K562 (cell line): Measurements from ENCODE around the gene IFIT2. TPM values are rescaled to one million over a fixed set of nuclear protein-coding genes. Genes with fewer than 3 reads are reported as not detected.

Experiments
- ARID4B ChIP-seq: sonication (generic); formaldehyde crosslinking; IDR thresholded peaks from 2 replicates; pipeline ENCODE4 v1.8.0; 2022; ENCODE audit warnings: mild to moderate bottlenecking, missing genetic modification reagents
- ASH1L ChIP-seq: fragments of 450-650 bp; IDR thresholded peaks from 2 replicates; pipeline ENCODE4 v1.6.1; 2018; ENCODE audit warnings: borderline replicate concordance, mild to moderate bottlenecking, low read depth; ENCODE audit not compliant: partially characterized antibody
- EP300 ChIP-seq: IDR thresholded peaks from 2 replicates; pipeline ENCODE4 v1.6.1; 2012; ENCODE audit warnings: low read length, improper control_type of control experiment
- FOXO4 ChIP-seq: fragments of 450-650 bp; formaldehyde crosslinking; IDR thresholded peaks from 2 replicates; pipeline ENCODE4 v1.4.0; 2020; ENCODE audit warnings: mild to moderate bottlenecking, moderate library complexity
- HDAC2 ChIP-seq: fragments of 450-650 bp; IDR thresholded peaks from 2 replicates; pipeline ENCODE4 v1.6.1; 2016; ENCODE audit warnings: mild to moderate bottlenecking
- MEF2A ChIP-seq: IDR thresholded peaks from 2 replicates; pipeline ENCODE4 v1.6.1; 2011; ENCODE audit warnings: low read depth, mild to moderate bottlenecking, low read length, moderate library complexity; ENCODE audit not compliant: control insufficient read depth
- PTRF ChIP-seq: fragments of 450-650 bp; IDR thresholded peaks from 2 replicates; pipeline ENCODE4 v1.6.1; 2016; ENCODE audit warnings: mild to moderate bottlenecking, missing genetic modification characterization, missing compliant biosample characterization
- RFX7 ChIP-seq: fragments of 250-450 bp; sonication (Bioruptor Pico); IDR thresholded peaks from 2 replicates; pipeline ENCODE4 v1.5.1; 2021; ENCODE audit warnings: mild to moderate bottlenecking
- RREB1 ChIP-seq: fragments of 250-450 bp; sonication (Bioruptor Pico); IDR thresholded peaks from 2 replicates; pipeline ENCODE4 v1.4.0; 2020
- SMARCA5 ChIP-seq: fragments of 450-650 bp; IDR thresholded peaks from 2 replicates; pipeline ENCODE4 v1.6.1; 2016
- SRF ChIP-seq, 2 experiments: fragments of 250-450, 450-650 bp in 1 of 2; sonication (Bioruptor Pico) in 1 of 2; sonication (generic) in 1 of 2; formaldehyde crosslinking; IDR thresholded peaks; 2 replicates each; pipeline versions ENCODE4 v1.5.0 to v1.5.1; 2020 to 2022; ENCODE audit warnings: mild to moderate bottlenecking in 1 of 2, missing genetic modification reagents in 1 of 2
- TAL1 ChIP-seq: fragments of 450-650 bp; IDR thresholded peaks from 2 replicates; pipeline ENCODE4 v1.6.1; 2016; ENCODE audit warnings: mild to moderate bottlenecking
- ZNF197 ChIP-seq: fragments of 200-800 bp; sonication (Bioruptor generic); IDR thresholded peaks from 2 replicates; pipeline ENCODE4 v1.6.1; 2016; ENCODE audit warnings: low read depth, missing genetic modification characterization, missing compliant biosample characterization
- ZNF431 ChIP-seq: sonication (generic); formaldehyde crosslinking; IDR thresholded peaks from 2 replicates; pipeline ENCODE4 v1.8.0; 2022; ENCODE audit warnings: mild to moderate bottlenecking, missing genetic modification reagents
- ZNF512 ChIP-seq: IDR thresholded peaks from 2 replicates; pipeline ENCODE4 v1.6.1; 2016; ENCODE audit warnings: missing genetic modification characterization, missing compliant biosample characterization
- polyA plus RNA-seq, 8 experiments: library from polyadenylated mRNA; depleted of rRNA in 4 of 8; stranded (reverse) in 5 of 8; unstranded in 3 of 8; fragments of >200 nt; fragmentation: Nextera tagmentation in 2 of 8; fragmentation: Illumina TruSeq in 1 of 8; extraction: Ambion mirVana in 2 of 8; extraction: Trizol in 1 of 8; gene quantifications; 2 replicates each; pipeline versions ENCODE4 v1.2.1 to v1.2.3, GENCODE V29; 2011 to 2014; ENCODE audit warnings: inconsistent platforms in 1 of 8, missing spikeins in 1 of 8
- total RNA-seq, 7 experiments: library from RNA; depleted of rRNA in 6 of 7; stranded (reverse); fragments of >200 nt in 6 of 7; fragmentation: Illumina TruSeq in 2 of 7; extraction: Trizol in 2 of 7; gene quantifications; 2 replicates each; pipeline versions ENCODE4 v1.2.1 to v1.2.3, GENCODE V29; 2011 to 2021; ENCODE audit warnings: low replicate concordance in 1 of 7

IFIT2 gene
- total and polyA plus RNA-seq, 9 of the 15 experiments (the other 6 are each of a cell fraction or from before 2014, with no cell fraction given), result 0.03 to 0.25 (median 0.10) TPM; not detected in 1

GRCh38 chr10:89352802-89353201, 51.0 kb downstream of the IFIT2 start (continued):
- TF ChIP-seq RREB1 (CRISPR knock-in tag) (no peak), SMARCA5 (no peak), ARID4B (CRISPR knock-in tag) (no peak), RFX7 (CRISPR knock-in tag) (no peak), ZNF197 (CRISPR knock-in tag) (no peak), EP300 (peak; percentile 39; the same call in 1 of the 2 replicates), ASH1L (no peak), MEF2A (no peak), HDAC2 (no peak), ZNF431 (CRISPR knock-in tag) (no peak), ZNF512 (tag) (no peak), PTRF (no peak), FOXO4 (CRISPR knock-in tag) (no peak), SRF (CRISPR knock-in tag; IDR thresholded peaks at IDR 0.05) (no peak), TAL1 (peak; percentile 25; the same call in 1 of the 2 replicates)
